GM12878 (cell line): Measurements from ENCODE around the gene ANO2. TPM values are rescaled to one million over a fixed set of nuclear protein-coding genes. Genes with fewer than 3 reads are reported as not detected.

Experiments
- ATAC-seq: fragments of 200-7000 bp; cut with Tn5 transposase; 3 replicates; pipeline ENCODE4 v1.9.1; 2020; ENCODE audit warnings: mild to moderate bottlenecking, moderate library complexity
- BruUV-seq: library from RNA; stranded (reverse); fragments of 400-500 nt; replicated peaks from 2 replicates; lab custom pipeline; 2021; lab: Mats Ljungman, UMichigan
- CTCF ChIA-PET: fragments of 300-600 bp; sonication (Branson Sonifier 250); formaldehyde crosslinking; extraction: SDS; loops from one replicate; lab custom pipeline; 2021; ENCODE audit warnings: inconsistent platforms; lab: Yijun Ruan, JAX
- POLR2A ChIA-PET: fragments of 350-600 bp; formaldehyde crosslinking; extraction: SDS; loops from one replicate; lab custom pipeline; 2021; ENCODE audit warnings: inconsistent platforms; lab: Charles Lee
- RAD21 ChIA-PET: fragments of 300-600 bp; sonication (Branson Sonifier 250); formaldehyde crosslinking; loops from one replicate; lab custom pipeline; 2023; ENCODE audit warnings: antibody characterized with exemption; ENCODE audit not compliant: unreplicated experiment; lab: Charles Lee
- SMC1A ChIA-PET: fragments of 300-600 bp; sonication (Branson Sonifier 250); formaldehyde crosslinking; loops from one replicate; lab custom pipeline; 2023; ENCODE audit not compliant: unreplicated experiment, uncharacterized antibody; lab: Charles Lee
- DNase-seq: peaks from one replicate; pipeline ENCODE4 v3.0.0-alpha.2; 2011; ENCODE audit warnings: low read depth, low spot score
- FAIRE-seq: peaks from 3 replicates; lab custom pipeline; 2011; peaks lifted over from hg19 to GRCh38; lab: Jason Lieb, UNC
- H2AFZ ChIP-seq: 2 replicates; pipeline ENCODE4 v1.6.0; 2011; ENCODE audit warnings: low read depth, low read length, control low read depth; ENCODE audit not compliant: control insufficient read depth
- H3K27ac ChIP-seq: 2 replicates; pipeline ENCODE4 v1.5.1; 2011; ENCODE audit warnings: control low read depth; ENCODE audit not compliant: control insufficient read depth, insufficient read depth
- H3K27me3 ChIP-seq, 2 experiments: replicated peaks in 1 of 2; 2 replicates each; pipeline versions ENCODE4 v1.6.0 to v1.6.1; 2011; ENCODE audit warnings: low read length in 1 of 2; ENCODE audit not compliant: control insufficient read depth in 2 of 2, insufficient read depth in 2 of 2
- H3K36me3 ChIP-seq, 2 experiments: 2 replicates each; pipeline ENCODE4 v1.5.1; 2011; ENCODE audit warnings: low read length in 1 of 2; ENCODE audit not compliant: control insufficient read depth in 2 of 2, insufficient read depth in 2 of 2
- H3K4me1 ChIP-seq: 2 replicates; pipeline ENCODE4 v1.6.1; 2011; ENCODE audit warnings: mild to moderate bottlenecking, low read length, moderate library complexity, mixed read lengths; ENCODE audit not compliant: control insufficient read depth, insufficient read depth
- H3K4me2 ChIP-seq: 2 replicates; pipeline ENCODE4 v1.6.0; 2011; ENCODE audit warnings: control low read depth; ENCODE audit not compliant: control insufficient read depth, insufficient read depth
- H3K4me3 ChIP-seq: fragments of 200-600 bp; sonication (generic); 2 replicates; pipeline ENCODE4 v1.5.1; 2016
- H3K79me2 ChIP-seq: 2 replicates; pipeline ENCODE4 v1.6.0; 2011; ENCODE audit warnings: low read length; ENCODE audit not compliant: control insufficient read depth, insufficient read depth
- H3K9ac ChIP-seq: 2 replicates; pipeline ENCODE4 v1.8.0; 2011; ENCODE audit warnings: low read length, control low read depth, mixed read lengths; ENCODE audit not compliant: control insufficient read depth, insufficient read depth
- H3K9me3 ChIP-seq: replicated peaks from 3 replicates; pipeline ENCODE4 v1.5.1; 2011; ENCODE audit warnings: mild to moderate bottlenecking, low read length; ENCODE audit not compliant: control insufficient read depth, insufficient read depth
- H4K20me1 ChIP-seq: 2 replicates; pipeline ENCODE4 v1.6.0; 2011; ENCODE audit not compliant: control insufficient read depth, insufficient read depth
- ATF2 ChIP-seq: IDR thresholded peaks from 2 replicates; pipeline ENCODE4 v1.6.1; 2012; ENCODE audit warnings: low read length, inconsistent platforms
- CHD2 ChIP-seq: IDR thresholded peaks from 2 replicates; pipeline ENCODE4 v1.6.1; 2011; ENCODE audit warnings: low read depth, low read length, improper control_type of control experiment, borderline replicate concordance
- EGR1 ChIP-seq, 2 experiments: IDR thresholded peaks; 1 replicate in 1 of 2; 2 replicates in 1 of 2; pipeline ENCODE4 v1.6.1; 2011 to 2012; ENCODE audit warnings: low read depth in 2 of 2, low read length in 2 of 2, borderline replicate concordance in 1 of 2, mild to moderate bottlenecking in 1 of 2, moderate library complexity in 1 of 2
- FOS ChIP-seq: IDR thresholded peaks from 3 replicates; pipeline ENCODE4 v1.6.1; 2011; ENCODE audit warnings: borderline replicate concordance; ENCODE audit not compliant: insufficient read length; ENCODE audit errors: extremely low read depth
- HCFC1 ChIP-seq: fragments of 150-350 bp; IDR thresholded peaks from 2 replicates; pipeline ENCODE4 v1.6.1; 2014; ENCODE audit warnings: low read length
- KAT2A ChIP-seq: conservative IDR thresholded peaks from 2 replicates; pipeline ENCODE4 v1.6.1; 2011; ENCODE audit warnings: low read depth, low read length; ENCODE audit not compliant: control insufficient read depth
- KDM1A ChIP-seq: fragments of 200-600 bp; sonication (generic); IDR thresholded peaks from 2 replicates; pipeline ENCODE4 v1.6.1; 2016; ENCODE audit warnings: borderline replicate concordance
- NFYA ChIP-seq: IDR thresholded peaks from 2 replicates; pipeline ENCODE4 v1.6.1; 2011; ENCODE audit warnings: low read depth, mild to moderate bottlenecking, low read length, improper control_type of control experiment, borderline replicate concordance
- PAX5 ChIP-seq: IDR thresholded peaks from 2 replicates; pipeline ENCODE4 v1.6.1; 2011; ENCODE audit warnings: low read depth, low read length, borderline replicate concordance
- POLR2AphosphoS2 ChIP-seq: IDR thresholded peaks from 2 replicates; pipeline ENCODE4 v1.6.1; 2011; ENCODE audit warnings: low read depth, mild to moderate bottlenecking, low read length, improper control_type of control experiment, moderate library complexity
- RBBP5 ChIP-seq: fragments of 200-600 bp; sonication (generic); conservative IDR thresholded peaks from 2 replicates; pipeline ENCODE4 v1.6.1; 2016
- ZBTB40 ChIP-seq: fragments of 450-650 bp; IDR thresholded peaks from 2 replicates; pipeline ENCODE4 v1.6.1; 2016; ENCODE audit warnings: mild to moderate bottlenecking, moderate library complexity, borderline replicate concordance
- WGBS: methylation state at CpG from one replicate; pipeline ENCODE4 v1.1.6; 2016; ENCODE audit warnings: low lambda C conversion rate; ENCODE audit not compliant: insufficient replicate concordance, insufficient coverage; ENCODE audit errors: missing lambda C conversion rate; 5-methylcytosine and 5-hydroxymethylcytosine counted together
- in situ Hi-C: fragments of 300-500 bp; cut with MboI; formaldehyde crosslinking; loops from 9 replicates; pipeline ENCODE4 v1.14.3; 2018; ENCODE audit warnings: mixed read lengths
- intact Hi-C: fragments of 100-400 bp; cut with micrococcal nuclease; formaldehyde crosslinking; loops from one replicate; pipeline ENCODE4 v1.14.2; 2022; ENCODE audit not compliant: unreplicated experiment
- polyA plus RNA-seq, 11 experiments: library from polyadenylated mRNA; depleted of rRNA in 4 of 11; unstranded in 6 of 11; stranded (reverse) in 5 of 11; fragments of >200 nt; fragmentation: Nextera tagmentation in 4 of 11; fragmentation: Illumina TruSeq in 1 of 11; extraction: Ambion mirVana in 4 of 11; extraction: Trizol in 1 of 11; gene quantifications; 1 replicate in 1 of 11; 2 replicates in 10 of 11; pipeline versions ENCODE4 v1.2.1 to v1.2.3, GENCODE V29; 2011 to 2016; ENCODE audit warnings: inconsistent platforms in 2 of 11, missing spikeins in 2 of 11, low read depth in 1 of 11
- total RNA-seq, 4 experiments: library from RNA; depleted of rRNA in 3 of 4; stranded (reverse); fragments of >200 nt in 3 of 4; fragmentation: Illumina TruSeq in 1 of 4; extraction: Trizol in 1 of 4; gene quantifications; 2 replicates each; pipeline versions ENCODE4 v1.2.1 to v1.2.3, GENCODE V29; 2013 to 2021

ANO2 gene
- total and polyA plus RNA-seq, 10 of the 15 experiments (the other 5 are each of a cell fraction or from before 2014, with no cell fraction given) = not detected

DNA sequence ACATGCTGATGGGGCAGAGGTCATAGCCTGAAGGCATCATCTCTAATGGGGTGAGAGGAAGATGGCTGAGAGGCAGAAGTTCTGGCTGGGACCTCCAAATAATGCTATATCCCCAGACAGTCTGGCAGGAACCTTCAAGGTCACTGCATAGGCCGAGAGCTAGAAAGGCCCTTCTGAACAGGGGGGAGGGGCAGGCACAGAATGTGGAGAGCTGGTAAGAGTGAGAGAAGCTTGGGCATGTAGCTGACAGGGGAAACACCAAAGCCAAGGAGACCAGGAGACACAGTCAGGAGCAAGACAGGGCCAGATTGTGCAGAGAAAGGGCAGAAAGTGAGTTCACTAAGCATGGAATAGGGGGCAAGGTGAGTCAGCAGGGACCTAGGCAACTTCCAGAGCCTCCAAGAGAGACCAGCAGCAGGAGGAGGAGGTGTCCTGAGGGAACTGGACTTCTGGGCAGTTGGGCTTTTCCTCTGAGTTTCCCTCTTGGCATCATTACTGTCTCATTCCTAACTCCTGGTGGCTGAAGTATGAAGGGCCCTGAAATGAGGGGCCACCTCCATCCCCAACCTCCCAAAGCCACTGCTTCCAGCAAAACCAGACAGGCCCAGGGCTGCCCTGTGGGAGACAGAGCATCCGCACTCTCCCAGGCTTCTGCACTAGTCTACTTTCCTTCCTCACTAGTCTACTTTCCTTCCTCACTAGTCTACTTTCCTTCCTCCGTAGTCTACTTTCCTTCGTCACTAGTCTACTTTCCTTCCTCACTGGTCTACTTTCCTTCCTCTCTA, 17.1 kb downstream of the ANO2 start:
- H3K36me3 ChIP-seq = no peaks in the 10 kb centered on the region
- H3K4me1 ChIP-seq = no peaks in the 10 kb centered on the region
- ChIA-PET SMC1A (no interaction called here), RAD21 (no interaction called here), CTCF (no interaction called here), POLR2A (no interaction called here)
- FAIRE-seq (no peak), ATAC-seq (no peak), DNase-seq (no peak)
- BruUV-seq = no TSS peak
- H2AFZ ChIP-seq = no peak overlapping the region
- intact Hi-C loops (no loop called here), in situ Hi-C loops (no loop called here)
- H3K9ac ChIP-seq = no peak overlapping the region
- 50% methylated on average over 2 of the region's 4 CpGs for WGBS
- H3K27me3 ChIP-seq = peaks cover 0 to 6% of the 10 kb centered on the region in 2 experiments; a peak in 2 of 4 replicates
- no peaks in the 10 kb centered on the region for H3K79me2 ChIP-seq
- TF ChIP-seq RBBP5 = no peak
- TF ChIP-seq EGR1 (IDR thresholded peaks at IDR 0.05; ENCODE audit: borderline replicate concordance in 1 of 2, low read depth in 2 of 2, low read length in 2 of 2) = no peak
- TF ChIP-seq ATF2 = no peak
- no peak for TF ChIP-seq PAX5
- TF ChIP-seq KAT2A = no peak
- no peak for TF ChIP-seq HCFC1
- no peak for TF ChIP-seq CHD2
- TF ChIP-seq POLR2AphosphoS2 = no peak
- TF ChIP-seq NFYA = no peak
- TF ChIP-seq KDM1A = no peak
- no peak for TF ChIP-seq ZBTB40
- TF ChIP-seq FOS = no peak
- H3K4me2 ChIP-seq = no peak overlapping the region
- H3K4me3 ChIP-seq = no peak overlapping the region
- H3K9me3 ChIP-seq = no peaks in the 10 kb centered on the region
- H4K20me1 ChIP-seq = no peaks in the 10 kb centered on the region
- no peak overlapping the region for H3K27ac ChIP-seq
